Cardiac muscle cell (in vitro differentiated cells and primary cell): Measurements from ENCODE around the gene PPIE. TPM values are rescaled to one million over a fixed set of nuclear protein-coding genes. Genes with fewer than 3 reads are reported as not detected.

ENCODE experiments used
- DNase-seq, 2 donors: peaks; one replicate each; pipeline versions ENCODE4 v3.0.0 to v3.0.0-alpha.2; 2010 to 2017; ENCODE audit warnings: low read depth in 1 of 2, low spot score in 1 of 2
- H3K27ac ChIP-seq: fragments of 200-600 bp; sonication (generic); 2 replicates; pipeline ENCODE4 v1.5.1; 2016
- H3K27me3 ChIP-seq: fragments of 200-600 bp; sonication (generic); 2 replicates; pipeline ENCODE4 v1.6.0; 2016; ENCODE audit warnings: control low read depth
- H3K36me3 ChIP-seq: fragments of 200-600 bp; sonication (generic); 2 replicates; pipeline ENCODE4 v1.5.1; 2016; ENCODE audit warnings: control low read depth
- H3K4me1 ChIP-seq: fragments of 200-600 bp; sonication (generic); 2 replicates; pipeline ENCODE4 v1.8.1; 2017; ENCODE audit warnings: low read depth, mild to moderate bottlenecking, mixed run types
- H3K4me3 ChIP-seq: fragments of 200-600 bp; sonication (generic); 2 replicates; pipeline ENCODE4 v1.5.1; 2016; ENCODE audit warnings: mild to moderate bottlenecking
- H3K9me3 ChIP-seq: fragments of 200-600 bp; sonication (generic); 2 replicates; pipeline ENCODE4 v1.5.1; 2017; ENCODE audit warnings: low read depth, mild to moderate bottlenecking, control low read depth
- CTCF ChIP-seq: IDR thresholded peaks from 2 replicates; pipeline ENCODE4 v1.5.1; 2012; ENCODE audit warnings: low read depth, mild to moderate bottlenecking, low read length
- polyA plus RNA-seq: library from polyadenylated mRNA; unstranded; fragments of >200 nt; fragmentation: Nextera tagmentation; extraction: Ambion mirVana; gene quantifications from 2 replicates; pipeline ENCODE4 v1.2.1, GENCODE V29; 2016
- total RNA-seq: library from RNA; depleted of rRNA; stranded (reverse); fragments of >200 nt; gene quantifications from 2 replicates; pipeline ENCODE4 v1.2.3, GENCODE V29; 2016

PPIE gene
- 34.8 and 38.7 TPM in 2 replicates for total RNA-seq
- polyA plus RNA-seq = 68.3 and 87.9 TPM in 2 replicates

GRCh38 chr1:39738622-39739366 is at the start of gene PPIE:
PPIE (plus strand) TSS chr1:39738882; CDS start chr1:39738901, 19 bp downstream.
- H3K4me3 ChIP-seq = peak within 1 kb of the TSS; percentile 79
- peak; percentile 94 for DNase-seq
- H3K4me1 ChIP-seq = peaks cover 6% of the 10 kb centered on the region
- peaks cover 29% of the 10 kb centered on the region for H3K36me3 ChIP-seq
- H3K9me3 ChIP-seq = no peaks in the 10 kb centered on the region
- no peak for TF ChIP-seq CTCF
- H3K27ac ChIP-seq = peak within 1 kb of the TSS; percentile 66
- peaks cover 40% of the 10 kb centered on the region for H3K27me3 ChIP-seq

- Histone ChIP-seq H3K4me3 (no peak overlapping the region), H3K4me1 (no peaks in the 10 kb centered on the region), H3K27me3 (peaks cover 95% of the 10 kb centered on the region), H3K9me3 (no peaks in the 10 kb centered on the region), H3K27ac (no peak overlapping the region), H3K36me3 (no peaks in the 10 kb centered on the region)
- no peak for DNase-seq
- TF ChIP-seq CTCF = no peak
Observed at GRCh38 chr1:39689214-39689613, 49.5 kb upstream of the PPIE start.

GRCh38 chr1:39689635-39690034 is 49.0 kb upstream of the PPIE start:
- Histone ChIP-seq H3K4me3 (no peak overlapping the region), H3K27ac (no peak overlapping the region), H3K4me1 (no peaks in the 10 kb centered on the region), H3K36me3 (no peaks in the 10 kb centered on the region), H3K27me3 (peaks cover 95% of the 10 kb centered on the region), H3K9me3 (no peaks in the 10 kb centered on the region)
- no peak for DNase-seq
- TF ChIP-seq CTCF = no peak

- H3K27me3 ChIP-seq = peaks cover 95% of the 10 kb centered on the region
- no peak overlapping the region for H3K4me3 ChIP-seq
- no peaks in the 10 kb centered on the region for H3K9me3 ChIP-seq
- no peak for DNase-seq
- no peaks in the 10 kb centered on the region for H3K36me3 ChIP-seq
- no peak overlapping the region for H3K27ac ChIP-seq
- TF ChIP-seq CTCF = no peak
- H3K4me1 ChIP-seq = no peaks in the 10 kb centered on the region
Observed at GRCh38 chr1:39690225-39690624, 48.5 kb upstream of the PPIE start.

- no peak for DNase-seq
- H3K36me3 ChIP-seq = no peaks in the 10 kb centered on the region
- no peaks in the 10 kb centered on the region for H3K4me1 ChIP-seq
- H3K4me3 ChIP-seq = no peak overlapping the region
- peaks cover 98% of the 10 kb centered on the region for H3K27me3 ChIP-seq
- no peak overlapping the region for H3K27ac ChIP-seq
- TF ChIP-seq CTCF = no peak
- H3K9me3 ChIP-seq = no peaks in the 10 kb centered on the region
Observed at GRCh38 chr1:39690794-39691382, 47.8 kb upstream of the PPIE start.
